Astrocyte of the spinal cord (primary cell): ENCODE measurements around the gene PACSIN1.

Source experiments
- DNase-seq: peaks from one replicate; pipeline ENCODE4 v3.0.0; 2011; ENCODE audit warnings: low read depth, low spot score
- H3K4me3 ChIP-seq: 2 replicates; pipeline ENCODE4 v1.5.1; 2011; ENCODE audit warnings: low read depth, mild to moderate bottlenecking, low read length, moderate library complexity
- CTCF ChIP-seq: IDR thresholded peaks from 2 replicates; pipeline ENCODE4 v1.5.1; 2012; ENCODE audit warnings: low read depth, mild to moderate bottlenecking, low read length, inconsistent platforms
- in situ Hi-C: cut with HindIII; loops from 2 replicates; pipeline ENCODE4 v1.10.0; 2017; ENCODE audit warnings: low sequenced_read_pairs

The PACSIN1 gene

DNA sequence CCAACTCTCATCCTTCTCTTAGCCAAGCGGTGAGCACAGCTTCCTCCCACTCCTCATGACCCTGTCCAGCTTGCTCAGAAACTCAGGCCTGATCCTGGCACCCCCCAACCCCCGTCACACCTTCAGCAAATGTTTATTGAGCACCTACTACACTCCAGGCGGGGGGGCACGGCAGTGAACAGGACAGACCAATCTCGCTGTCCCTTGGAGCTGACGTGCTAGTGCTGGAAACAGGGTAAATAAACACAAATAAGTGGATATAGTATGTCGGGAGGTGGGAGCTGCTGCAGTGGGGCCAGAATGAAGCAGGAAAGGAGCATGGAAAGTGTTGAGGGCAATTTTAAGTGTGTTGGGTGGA lies 97.6 kb downstream of the PACSIN1 start:
- no peak for DNase-seq
- no peak for TF ChIP-seq CTCF
- in situ Hi-C loops, result no loop called here
- H3K4me3 ChIP-seq, result no peak overlapping the region

DNA sequence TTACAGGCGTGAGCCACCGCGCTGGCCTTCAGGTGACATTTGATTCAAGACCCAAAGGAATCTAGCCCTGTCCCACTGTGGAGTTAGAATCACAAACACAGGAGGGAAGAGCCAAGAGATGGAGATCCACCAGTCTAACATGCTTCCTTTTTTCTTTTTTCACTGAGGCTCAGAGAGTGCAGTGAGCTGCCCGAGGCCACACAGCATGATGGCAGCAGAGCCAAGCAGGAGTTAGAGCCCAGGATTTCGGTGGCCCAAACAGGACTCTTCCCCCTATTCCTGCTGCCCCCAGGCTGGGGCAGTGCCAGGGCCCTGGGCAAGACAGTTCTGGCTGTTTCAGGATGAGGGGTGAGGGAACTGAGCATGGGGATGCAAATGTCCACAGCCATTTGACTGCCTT lies 98.3 kb downstream of the PACSIN1 start:
- in situ Hi-C loops, result no loop called here
- H3K4me3 ChIP-seq, result no peak overlapping the region
- DNase-seq, result no peak
- TF ChIP-seq CTCF, result no peak

- no peak overlapping the region for H3K4me3 ChIP-seq
- no peak for TF ChIP-seq CTCF
- in situ Hi-C loops, result no loop called here
- DNase-seq, result no peak
These were observed 99.9 kb downstream of the PACSIN1 start for GRCh38 chr6:34565722-34566137.

- TF ChIP-seq CTCF, result no peak
- no peak overlapping the region for H3K4me3 ChIP-seq
- DNase-seq, result no peak
- in situ Hi-C loops, result no loop called here
These were observed 101.1 kb downstream of the PACSIN1 start for GRCh38 chr6:34566830-34567546.

- TF ChIP-seq CTCF, result no peak
- DNase-seq, result no peak
- no peak overlapping the region for H3K4me3 ChIP-seq
- in situ Hi-C loops, result no loop called here
These were observed 102.7 kb downstream of the PACSIN1 start for GRCh38 chr6:34568341-34569201.

- no peak for TF ChIP-seq CTCF
- H3K4me3 ChIP-seq, result no peak overlapping the region
- in situ Hi-C loops, result no loop called here
- DNase-seq, result no peak
These were observed 103.6 kb downstream of the PACSIN1 start for GRCh38 chr6:34569361-34569973.
